IPS-NIHi7 (cell line): ENCODE results near the gene SSR4.

Experiments
- DNase-seq: peaks from one replicate; pipeline ENCODE4 v3.0.0; 2012; ENCODE audit warnings: mixed read lengths; ENCODE audit errors: extremely low spot score

The SSR4 gene

DNA sequence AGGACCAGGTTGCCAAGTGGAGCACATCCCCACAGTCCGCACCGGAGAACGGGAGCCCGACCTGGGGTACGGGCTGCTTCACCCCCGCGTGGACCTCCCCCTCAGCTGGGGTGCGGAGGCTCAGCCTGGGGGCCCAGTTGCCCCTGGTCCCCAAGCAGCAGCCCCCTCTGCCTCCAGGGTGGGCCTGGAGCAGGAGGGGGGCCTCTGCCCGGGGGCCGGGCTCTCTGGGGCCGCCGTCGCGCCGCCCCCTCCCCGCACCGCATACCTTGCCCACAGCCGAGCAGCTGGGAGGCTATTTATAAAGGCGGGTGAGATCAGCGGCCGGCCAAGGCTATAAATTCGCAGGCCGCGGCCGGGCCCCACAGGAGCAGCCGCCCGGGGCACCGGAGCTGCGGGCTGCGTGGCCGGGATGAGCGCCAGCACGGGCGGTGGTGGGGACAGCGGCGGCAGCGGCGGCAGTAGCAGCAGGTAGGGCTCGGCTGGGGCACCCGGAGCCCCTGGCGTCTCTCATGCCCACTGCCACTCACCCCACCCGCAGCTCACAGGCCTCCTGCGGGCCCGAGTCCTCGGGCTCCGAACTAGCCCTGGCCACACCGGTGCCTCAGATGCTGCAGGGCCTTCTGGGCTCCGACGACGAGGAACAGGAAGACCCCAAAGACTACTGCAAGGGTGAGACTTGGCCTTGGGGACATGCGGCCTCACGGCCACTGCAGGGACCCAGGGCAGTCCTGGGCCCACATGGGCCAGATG lies 13.6 kb upstream of the SSR4 start, which contains the start of gene SRPK3:
TSS of gene SRPK3 (plus strand) at position 364 of the 750 bp plus-strand sequence. CDS start at position 410, 46 bp downstream.
- no peak for DNase-seq

DNA sequence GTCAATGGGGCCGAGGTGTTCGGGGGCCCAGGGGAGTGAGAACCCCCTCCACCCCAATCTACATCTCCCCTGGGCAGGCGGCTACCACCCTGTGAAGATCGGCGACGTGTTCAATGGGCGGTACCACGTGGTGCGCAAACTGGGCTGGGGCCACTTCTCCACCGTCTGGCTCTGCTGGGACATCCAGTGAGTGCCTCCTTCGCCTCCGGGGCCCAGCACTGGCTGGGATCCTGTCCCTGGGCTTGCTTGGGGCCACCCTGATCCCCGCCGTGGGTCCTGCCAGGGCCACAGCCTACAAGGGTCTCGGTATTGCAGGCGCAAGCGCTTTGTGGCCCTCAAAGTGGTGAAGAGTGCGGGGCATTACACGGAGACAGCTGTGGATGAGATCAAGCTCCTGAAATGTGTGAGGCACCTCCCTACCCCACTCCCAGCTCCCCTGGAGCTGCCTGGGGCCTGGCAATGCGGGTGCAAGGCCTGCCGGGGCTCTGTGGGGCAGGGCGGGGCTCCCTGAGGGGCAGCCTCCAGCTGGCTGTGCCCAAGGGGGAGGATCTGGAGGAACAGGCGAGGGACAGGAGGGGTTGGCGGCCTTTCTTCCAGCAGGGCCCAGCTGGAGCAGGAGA lies 12.9 kb upstream of the SSR4 start:
- no peak for DNase-seq

DNA sequence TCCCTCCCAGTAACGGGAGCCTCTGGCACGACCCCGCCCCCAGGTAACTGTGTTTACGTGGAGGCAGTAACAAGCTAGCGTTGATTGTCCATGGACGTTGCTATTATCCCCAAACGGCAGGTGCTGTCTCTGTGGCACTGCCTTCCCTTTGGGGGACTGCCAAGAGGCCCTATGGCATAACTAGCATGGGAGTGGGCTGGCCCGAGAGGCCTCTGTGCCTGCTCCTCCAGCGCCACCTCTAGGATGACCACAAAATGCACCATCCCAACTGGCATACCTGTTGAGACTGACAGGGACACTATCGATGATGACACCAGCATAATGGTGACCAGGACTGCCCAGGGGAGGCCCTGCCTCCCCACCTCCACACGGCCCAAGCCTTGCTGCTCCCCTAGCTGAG lies 12.2 kb upstream of the SSR4 start:
- peak; percentile 50 for DNase-seq

DNA sequence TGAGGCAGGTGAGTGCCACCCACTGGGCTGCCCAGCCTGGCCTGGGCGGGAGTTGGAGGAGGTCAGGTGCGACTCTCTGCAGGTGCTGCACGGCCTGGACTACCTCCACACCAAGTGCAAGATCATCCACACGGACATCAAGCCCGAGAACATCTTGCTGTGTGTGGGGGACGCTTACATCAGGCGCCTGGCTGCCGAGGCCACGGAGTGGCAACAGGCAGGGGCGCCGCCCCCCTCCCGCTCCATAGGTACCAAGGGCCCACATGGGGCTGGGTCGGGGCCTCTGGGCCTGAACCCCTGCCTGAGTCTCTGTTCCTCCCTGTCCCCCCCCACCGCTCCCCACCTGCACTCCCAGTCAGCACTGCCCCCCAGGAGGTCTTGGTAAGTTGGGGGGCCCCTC lies 11.6 kb upstream of the SSR4 start:
- no peak for DNase-seq

DNA sequence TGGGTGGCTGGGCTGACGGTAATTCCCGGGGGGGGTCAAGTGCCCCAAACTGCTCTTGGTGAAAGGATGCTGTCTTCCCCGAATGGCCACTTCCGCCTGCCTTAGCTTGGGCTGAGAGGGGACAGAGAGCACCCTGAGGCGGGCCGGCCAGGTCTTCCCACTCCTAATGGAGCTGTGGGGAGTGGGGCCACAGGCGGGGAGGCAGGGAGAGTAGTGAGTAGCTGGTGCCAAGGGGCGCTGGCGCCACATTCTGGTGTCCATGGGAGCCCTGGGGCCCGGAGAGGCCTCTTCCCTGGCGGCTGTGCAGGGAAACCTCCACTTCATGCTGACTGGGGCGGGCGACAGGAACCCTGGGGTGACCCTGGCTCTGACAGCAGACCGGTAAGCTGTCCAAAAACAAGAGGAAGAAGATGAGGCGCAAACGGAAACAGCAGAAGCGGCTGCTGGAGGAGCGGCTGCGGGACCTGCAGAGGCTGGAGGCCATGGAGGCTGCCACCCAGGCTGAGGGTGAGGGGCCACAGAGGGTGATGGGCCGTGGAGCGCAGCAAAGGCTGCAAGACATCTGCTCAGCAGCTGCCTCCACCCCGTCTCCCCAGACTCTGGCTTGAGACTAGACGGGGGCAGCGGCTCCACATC lies 11.0 kb upstream of the SSR4 start:
- DNase-seq, result no peak

DNA sequence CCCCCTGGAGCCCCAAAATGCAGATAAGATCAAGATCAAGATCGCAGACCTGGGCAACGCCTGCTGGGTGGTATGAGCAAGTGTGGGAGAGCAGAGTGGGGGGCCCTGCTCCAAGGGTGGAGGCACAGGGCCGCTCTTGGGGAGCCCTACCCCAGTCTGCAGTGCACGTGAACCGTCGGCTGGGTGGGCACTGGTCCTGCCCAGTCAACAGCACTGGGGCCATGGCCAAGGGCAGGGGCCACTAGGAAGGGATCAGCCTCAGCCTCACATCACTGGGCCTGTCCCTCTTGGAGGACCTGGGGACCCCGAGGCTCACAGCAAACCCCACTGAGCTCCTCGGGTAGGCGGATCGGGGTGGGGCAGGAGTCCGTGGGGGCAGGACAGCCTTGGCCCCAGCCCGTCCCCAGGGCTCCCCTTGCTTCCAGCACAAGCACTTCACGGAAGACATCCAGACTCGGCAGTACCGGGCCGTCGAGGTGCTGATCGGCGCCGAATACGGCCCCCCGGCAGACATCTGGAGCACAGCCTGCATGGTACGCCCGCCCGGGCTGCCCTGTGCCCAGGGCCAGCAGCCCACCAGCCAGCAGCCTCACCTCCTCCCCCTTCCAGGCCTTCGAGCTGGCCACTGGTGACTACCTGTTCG lies 10.0 kb upstream of the SSR4 start:
- no peak for DNase-seq

DNA sequence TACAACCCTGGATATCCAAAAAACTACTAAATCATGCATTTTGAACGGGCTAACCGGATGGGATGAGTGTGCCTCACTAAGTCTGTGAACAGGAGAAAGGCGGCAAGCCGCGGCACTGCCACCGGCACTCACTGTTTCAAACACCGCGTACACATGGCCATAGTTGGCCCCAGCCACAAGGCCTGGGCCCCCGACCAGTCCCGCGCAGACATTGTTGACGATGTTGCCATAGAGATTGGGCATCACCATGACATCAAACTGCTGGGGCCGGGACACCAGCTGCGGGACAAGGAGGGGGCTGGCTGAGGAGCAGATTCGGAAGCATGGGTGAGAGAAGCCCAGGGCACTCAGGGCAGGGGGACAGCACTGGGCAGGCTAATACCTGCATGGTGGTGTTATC lies 7.8 kb upstream of the SSR4 start:
- no peak for DNase-seq

DNA sequence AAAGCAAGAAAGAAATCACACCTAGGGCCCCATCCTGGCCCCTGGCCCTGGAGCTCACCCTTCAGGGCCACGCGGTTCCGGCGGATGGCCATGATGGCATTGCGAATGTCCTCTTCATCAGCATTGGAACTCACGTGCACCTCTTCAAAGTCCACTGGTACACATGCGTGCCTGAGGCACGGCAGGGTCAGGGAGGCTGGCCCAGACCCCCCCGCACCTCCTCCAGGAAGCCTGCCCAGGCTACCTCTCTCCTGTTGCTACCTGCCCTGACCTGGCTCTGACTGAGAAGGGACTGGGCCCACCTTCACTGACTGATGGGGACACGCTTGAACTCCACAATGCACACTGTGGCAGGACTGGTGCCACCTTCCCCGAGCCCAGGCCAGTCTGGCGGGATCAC lies 4.8 kb upstream of the SSR4 start:
- no peak for DNase-seq

DNA sequence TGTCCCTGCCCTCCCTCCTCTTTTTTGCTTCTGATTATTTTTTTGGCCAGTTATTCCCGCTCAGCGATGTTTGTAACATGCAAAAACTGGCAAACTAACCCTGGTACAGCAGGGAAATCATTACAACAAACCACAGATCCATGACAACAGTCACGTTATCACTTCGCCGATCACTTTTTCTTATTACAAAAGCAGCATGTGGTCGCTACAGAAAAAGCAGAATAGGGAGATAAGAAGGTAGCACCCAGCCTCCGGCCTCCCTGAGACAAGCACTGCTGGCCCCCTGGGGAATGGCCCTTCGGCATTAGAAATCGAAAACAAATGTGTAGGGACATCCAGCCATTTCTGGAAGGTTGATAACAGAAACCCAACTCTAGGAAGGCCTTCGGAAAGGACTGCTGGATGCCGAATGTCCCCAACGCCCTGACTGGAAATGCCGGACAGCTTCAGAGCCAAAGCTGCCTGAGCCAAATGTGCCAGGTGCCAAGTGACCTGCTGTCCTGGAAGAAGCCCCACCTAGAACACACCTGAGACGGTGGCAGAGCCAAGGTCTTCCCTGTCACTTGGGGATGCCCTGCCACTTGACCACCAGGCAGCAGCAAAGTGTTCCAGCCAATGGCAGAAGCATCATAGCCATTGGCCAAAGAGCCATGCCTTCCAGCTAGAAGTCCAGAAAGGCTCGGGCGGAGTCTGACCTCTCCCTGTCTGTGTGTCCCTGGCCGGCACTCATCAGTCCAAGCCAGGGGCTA lies 3.2 kb upstream of the SSR4 start:
- DNase-seq, result no peak

DNA sequence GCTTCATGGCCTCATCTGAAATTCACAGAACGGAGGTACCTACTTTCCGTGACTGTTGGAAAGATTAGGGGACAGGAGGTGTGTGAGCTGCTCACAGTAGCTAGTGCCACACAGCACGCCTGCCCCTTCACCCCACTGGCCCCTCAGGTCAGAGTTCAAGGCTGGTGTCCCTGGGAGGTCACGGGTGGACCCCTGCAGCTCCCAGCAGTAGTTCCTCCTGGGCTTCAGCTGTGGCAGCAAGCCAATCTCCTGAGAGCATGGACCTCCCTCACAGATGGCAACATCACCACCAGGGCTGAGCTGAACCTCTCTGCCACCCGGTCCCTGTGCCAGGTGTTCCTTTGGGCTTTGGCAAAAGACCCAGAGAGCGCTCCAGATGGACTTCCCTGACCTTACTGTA lies 2.1 kb upstream of the SSR4 start:
- DNase-seq, result no peak

DNA sequence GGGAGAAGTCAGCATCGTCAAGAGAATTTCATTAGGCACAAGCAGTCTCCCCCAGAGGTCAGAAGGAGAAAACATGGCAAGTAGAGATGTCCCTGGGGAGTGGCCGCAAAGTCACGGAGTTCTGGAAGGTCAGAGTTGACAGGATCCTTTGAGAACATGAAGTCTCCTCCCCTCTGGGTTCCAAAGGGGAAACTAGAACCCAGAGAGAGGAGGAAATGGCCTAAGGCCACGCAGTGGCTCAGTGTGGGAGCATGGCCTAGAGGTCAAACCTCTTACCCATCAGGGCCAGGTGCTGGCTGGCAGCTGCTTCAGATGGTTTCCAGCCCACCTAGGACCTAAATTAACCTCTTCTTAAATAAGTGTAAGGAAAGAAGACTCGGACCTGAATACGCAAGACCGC lies 1.2 kb upstream of the SSR4 start:
- no peak for DNase-seq

DNA sequence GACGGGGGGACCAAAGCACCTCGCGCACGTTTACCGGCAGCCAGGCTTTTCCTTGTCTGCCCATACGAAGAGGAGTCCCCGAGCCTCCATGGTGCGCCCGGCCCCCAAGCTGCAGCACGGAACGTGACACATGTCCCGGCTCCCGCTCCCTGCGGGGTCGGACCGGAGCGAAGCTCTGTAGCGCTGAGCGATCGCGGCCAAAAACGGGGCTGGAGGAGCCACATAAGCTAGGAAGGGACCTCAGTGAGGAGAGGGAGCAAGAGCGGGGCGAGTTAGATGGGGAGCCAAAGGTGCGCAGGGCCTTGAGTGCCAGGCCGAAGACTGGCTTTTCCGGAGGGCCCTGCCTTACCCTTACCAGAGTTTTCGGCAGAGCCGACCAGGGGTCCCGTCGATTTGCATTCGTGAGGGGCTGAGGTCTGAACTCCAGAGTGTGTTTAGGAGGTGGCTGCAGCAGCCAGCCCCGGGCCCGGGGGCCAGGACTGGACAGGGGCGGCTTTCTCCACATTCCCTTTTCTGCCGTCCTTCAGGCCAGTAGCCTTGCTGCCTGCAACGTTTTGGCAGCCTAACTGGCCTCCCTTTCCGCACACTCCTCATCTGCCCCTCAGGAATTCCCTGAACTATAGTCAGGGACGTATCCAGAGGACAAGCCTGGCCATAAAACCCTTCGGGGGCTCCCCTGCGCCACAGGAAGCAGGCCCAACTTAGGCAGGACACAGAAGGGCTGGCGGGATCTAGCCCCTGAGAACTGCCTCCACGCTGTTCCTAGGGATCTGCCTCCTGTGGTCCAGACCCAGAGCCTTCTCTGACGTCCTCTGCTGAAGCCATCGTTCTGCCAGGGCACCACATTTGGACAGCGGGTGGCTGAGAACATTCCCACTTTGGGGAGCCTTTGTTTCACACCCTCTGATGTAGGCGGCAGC lies 689 bp downstream of the SSR4 start:
- DNase-seq, result no peak

DNA sequence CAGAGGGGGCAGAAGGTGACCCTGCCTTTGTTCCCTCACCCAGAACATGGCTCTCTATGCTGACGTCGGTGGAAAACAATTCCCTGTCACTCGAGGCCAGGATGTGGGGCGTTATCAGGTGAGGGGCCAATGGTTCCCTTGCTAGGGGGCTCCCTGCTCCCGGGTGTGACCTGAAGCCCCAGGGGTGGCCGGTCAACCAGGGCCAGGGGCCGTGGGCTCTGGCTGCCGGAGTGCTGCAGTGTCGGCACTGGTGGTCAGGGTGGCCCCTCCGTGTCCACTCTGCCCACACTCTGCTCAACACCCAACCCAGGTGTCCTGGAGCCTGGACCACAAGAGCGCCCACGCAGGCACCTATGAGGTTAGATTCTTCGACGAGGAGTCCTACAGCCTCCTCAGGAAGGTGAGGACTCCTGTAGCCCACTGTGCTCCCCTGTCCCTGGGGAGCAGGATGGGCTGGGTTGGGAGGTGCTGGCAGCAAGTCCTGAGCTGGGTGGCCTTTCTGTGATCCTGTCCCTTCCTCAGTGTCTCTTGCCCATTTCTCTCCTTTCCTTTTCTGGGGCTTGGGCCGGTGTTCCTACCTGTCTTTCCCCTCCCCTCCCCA lies 3.0 kb downstream of the SSR4 start:
- DNase-seq, result no peak

DNA sequence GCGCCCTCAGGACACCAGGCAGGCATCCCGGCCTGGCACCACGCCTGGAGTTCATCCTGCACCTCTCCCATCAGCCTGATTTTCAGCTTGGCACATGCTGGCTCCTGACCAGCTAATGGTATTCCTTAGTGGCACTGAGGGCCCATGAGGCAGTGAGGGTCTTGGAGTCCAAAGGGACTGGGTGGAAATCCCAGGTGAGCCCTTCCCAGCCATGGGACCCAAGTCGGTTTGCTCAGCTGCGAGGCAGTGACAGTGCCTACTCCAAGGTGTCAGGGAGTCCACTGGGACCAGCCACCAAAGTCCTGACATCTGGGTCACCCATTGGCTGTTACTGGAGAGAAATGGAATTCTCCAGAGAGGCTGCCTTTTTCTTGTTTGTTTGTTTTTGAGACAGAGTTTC lies 4.9 kb downstream of the SSR4 start:
- DNase-seq, result no peak

DNA sequence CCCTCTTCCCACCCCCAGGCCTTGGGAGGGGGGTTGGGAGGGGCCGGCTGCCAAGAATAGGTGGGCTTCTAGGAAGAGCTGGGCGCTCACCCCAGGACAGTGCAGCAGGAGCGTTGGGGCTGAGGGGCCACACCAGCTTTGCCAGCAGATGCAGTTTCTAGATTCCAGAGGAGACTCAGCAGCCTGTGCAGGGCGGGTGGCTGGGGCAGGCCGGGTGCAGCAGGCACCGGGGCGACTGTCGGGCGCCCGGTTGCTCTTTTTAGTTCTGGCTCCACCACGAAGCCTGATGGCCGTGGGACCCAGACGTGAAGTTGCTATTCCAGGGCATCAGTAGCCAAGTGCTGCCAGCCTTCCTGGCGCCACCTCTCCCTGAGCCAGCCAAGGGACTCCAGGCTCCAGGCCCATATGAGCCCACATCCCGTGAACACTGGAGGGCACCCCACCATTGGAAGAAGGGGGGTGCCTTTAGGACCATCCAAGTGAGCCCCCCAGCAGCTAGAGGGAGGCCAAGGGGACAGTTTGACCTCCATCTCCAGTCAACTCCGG lies 5.8 kb downstream of the SSR4 start:
- DNase-seq, result no peak

DNA sequence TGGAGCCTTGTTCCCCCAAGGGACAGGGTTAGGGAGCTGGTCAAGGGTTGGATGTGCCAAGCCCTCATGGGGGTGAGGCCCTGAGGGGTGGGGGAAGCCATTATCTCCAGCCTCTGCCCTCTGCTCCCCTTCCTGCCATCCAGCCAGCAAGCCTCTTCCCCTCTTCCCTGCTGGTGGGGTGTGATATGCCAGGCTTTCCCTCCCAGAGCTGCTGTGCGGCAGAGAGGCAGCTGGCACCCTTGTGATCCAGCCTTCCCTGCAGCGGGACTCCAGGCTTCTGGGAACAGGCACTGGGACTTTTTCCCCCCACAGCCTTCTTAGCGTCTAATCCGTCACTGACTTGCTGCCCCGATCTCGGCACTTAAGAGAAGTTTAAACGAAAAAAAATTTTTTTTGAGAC lies 6.3 kb downstream of the SSR4 start:
- no peak for DNase-seq

DNA sequence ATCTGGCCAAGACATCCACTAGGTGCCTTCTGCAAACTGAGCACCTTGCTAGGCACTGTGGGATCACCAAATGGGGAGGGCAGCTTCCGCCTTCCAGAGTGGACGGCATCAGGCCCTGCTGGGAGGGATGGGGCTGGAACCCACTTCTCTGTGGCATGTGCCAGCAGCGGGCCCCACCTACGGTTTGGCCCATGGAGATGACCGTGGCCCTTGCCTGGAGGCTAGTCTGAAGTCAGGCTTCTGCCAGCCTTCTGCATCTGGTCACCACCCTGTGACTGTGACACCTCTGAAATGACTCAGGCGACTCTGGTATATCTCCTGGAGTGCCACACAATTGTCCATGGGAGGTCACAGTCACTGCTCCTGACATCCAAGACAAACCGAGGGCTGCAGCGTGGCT lies 7.2 kb downstream of the SSR4 start:
- no peak for DNase-seq

DNA sequence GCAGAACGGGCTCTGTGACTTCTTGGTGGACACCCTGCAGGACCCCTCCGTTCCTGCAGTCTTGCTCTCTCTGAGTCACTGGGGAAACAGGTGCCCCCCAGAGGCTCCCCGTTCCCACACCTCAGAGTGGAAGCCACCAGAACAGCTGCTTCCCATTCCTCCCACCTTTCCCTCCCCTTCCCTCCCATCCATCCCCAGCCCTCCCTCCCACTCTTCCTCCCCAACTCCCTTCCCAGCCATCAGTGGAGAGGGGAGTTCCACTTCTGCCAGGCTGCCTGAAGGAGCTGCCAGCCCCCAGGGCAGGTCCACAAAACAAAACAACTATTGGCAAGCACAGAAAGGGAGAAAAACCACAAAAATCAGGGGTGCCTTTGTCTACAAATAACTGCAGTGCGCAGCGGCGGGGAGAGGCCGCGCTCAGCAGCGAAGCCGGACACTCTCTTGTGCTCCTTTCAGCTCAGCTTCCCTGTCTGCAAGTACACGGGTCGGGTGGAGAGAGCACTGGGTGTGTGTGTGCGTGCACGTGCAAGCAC lies 8.1 kb downstream of the SSR4 start:
- no peak for DNase-seq

DNA sequence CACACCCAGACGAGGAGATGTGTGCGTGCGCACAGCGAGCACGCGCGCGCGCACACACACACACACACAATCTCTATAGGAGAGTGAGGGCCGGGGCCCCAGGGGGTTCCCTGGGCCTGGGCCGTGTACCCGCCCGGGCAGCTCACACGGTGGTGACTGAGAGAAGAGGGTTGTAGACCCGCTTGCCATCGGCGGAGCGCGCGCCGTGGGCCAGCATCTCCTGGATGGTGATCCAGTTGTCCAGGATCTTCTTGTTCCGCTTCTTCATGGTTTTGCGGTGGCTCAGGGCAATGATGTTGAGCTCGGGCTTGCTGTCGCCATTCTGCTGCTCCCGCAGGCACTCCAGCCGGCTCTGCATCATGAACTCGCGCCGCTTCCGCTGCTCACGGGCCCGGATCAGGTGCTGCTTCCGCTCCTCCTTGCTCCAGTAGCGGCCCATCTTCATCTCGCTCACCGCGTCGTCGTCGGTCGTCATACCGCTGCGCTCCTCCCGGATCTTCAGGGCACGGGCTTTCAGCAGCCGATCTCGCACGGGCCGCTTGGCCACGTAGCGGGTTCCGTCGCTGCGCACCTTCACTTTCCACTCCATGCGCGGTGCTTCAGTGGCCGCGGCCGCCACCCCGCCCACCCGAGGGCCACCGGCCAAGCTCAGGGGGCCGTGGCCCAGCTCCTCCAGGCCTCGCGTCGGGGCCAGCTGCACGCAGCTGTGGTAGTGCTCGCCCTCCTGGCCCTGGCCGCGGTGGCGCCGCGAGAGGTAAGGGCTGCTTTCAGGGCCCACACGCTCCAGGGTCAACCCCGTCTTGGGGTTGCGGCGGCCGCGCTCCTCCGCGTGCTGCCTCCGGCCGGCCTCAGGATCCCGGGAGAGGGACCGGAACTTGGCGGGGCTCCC lies 9.0 kb downstream of the SSR4 start:
- no peak for DNase-seq
